HG03025 (cell line): ENCODE results near the gene RYK.
A peak's percentile ranks its signal among the peaks of the same experiment; 100 is the strongest.
"Not testable (repeated sequence)": the region's sequence is repeated elsewhere in the genome, so short reads cannot be mapped to it uniquely, and the experiment has no call there.

ENCODE experiments used
- ATAC-seq: cut with Tn5 transposase; IDR thresholded peaks from one replicate; pipeline ENCODE4 v1.9.1; 2021; ENCODE audit warnings: mild to moderate bottlenecking, moderate library complexity; ENCODE audit not compliant: unreplicated experiment, low FRiP score

RYK gene

DNA sequence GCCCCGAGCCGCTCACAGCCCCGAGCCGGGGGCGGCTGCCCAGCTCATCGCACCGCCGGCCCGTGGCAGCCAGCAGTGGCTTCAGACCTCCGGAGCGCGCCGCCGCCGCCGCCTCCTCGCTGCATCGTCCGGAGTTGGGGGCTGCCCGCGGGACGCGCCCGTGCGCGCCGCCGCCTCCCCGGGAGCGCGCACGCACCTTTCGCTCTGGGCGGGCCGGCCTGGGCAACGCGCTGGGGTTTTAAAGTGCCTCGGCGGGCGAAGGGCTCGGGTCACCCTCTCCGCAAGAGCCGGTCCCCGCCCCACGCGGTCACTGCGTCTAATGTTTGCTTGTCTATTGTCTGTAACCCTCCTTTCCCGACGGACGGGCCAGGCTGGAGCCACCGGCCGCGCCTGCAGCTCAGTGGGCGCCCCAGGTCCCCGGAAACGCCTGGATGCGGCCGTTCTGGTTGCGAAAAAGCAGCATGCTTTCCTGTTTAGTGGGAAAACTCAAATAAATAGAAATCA lies at the start of gene RYK:
Gene RYK, minus strand, starts transcription at position 143 of the 504 bp plus-strand sequence. CDS start 205 bp downstream, outside the sequence.
- ATAC-seq: peak; percentile 65

- no peak for ATAC-seq
Measured at GRCh38 chr3:134299888-134300206, 49.2 kb upstream of the RYK start.

- ATAC-seq: no peak
Measured at GRCh38 chr3:134299185-134299887, 48.7 kb upstream of the RYK start.

- ATAC-seq: no peak
Measured at GRCh38 chr3:134298249-134298648, 47.6 kb upstream of the RYK start.

- no peak for ATAC-seq
Measured at GRCh38 chr3:134296616-134297015, 46.0 kb upstream of the RYK start.

DNA sequence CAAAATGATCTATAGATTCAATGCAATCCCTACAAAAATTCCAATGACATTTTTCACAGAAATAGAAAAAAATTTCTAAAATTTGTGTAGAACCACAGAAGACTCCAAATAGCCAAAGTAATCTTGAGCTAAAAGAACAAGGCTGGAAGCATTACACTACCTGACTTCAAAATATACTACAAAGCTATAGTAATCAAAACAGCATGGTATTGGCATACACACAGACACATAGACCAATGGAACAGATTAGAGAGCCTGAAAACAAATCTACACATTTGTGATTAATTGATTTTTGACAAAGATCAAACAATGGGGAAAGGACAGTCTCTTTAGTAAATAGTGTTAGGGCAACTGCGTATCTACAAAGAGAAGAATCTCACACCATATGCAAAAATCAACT lies 45.3 kb upstream of the RYK start:
- no peak for ATAC-seq

- ATAC-seq: peak; percentile 99
Measured at GRCh38 chr3:134294302-134295280, 43.9 kb upstream of the RYK start.

- no peak for ATAC-seq
Measured at GRCh38 chr3:134291319-134292254, 40.9 kb upstream of the RYK start.

DNA sequence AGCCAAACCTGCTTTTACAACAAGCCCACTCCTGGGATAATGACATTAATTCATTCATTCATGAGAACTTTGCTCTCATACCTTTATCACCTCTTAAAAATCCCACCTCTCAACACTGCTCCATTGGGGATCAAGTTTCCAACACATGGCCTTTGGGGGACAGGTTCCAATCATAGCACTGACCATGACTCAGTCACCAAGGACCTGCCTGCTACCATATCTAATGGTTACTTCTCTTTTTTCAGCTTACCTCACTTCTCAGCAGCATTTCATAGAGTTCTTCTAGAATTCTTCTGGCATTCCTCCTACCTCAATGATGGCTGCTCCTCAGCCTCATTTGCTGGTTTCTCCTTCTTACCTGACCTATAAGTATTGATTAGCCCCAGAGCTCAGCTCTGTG lies 36.9 kb upstream of the RYK start:
- no peak for ATAC-seq

- no peak for ATAC-seq
Measured at GRCh38 chr3:134284438-134284837, 33.8 kb upstream of the RYK start.

DNA sequence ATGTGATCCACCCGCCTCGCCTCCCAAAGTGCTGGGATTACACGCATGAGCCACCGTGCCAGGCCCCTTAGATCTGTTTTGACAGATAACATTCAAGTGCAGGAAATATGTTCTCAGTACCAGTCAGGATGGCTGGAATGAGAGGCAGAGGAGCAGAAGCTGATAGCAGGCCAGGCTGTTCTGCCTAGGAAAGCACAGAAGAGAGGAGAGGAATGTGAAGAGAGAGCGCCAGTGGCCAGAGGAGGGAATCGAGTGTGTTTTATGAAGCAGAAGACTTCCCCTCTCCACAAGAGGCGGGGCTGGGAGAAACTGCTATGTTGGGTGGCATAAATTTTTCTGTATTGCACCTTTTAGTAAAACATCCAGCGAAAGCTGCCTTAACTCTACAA lies 32.0 kb upstream of the RYK start:
- ATAC-seq: no peak

- no peak for ATAC-seq
Measured at GRCh38 chr3:134281912-134282658, 31.4 kb upstream of the RYK start.

DNA sequence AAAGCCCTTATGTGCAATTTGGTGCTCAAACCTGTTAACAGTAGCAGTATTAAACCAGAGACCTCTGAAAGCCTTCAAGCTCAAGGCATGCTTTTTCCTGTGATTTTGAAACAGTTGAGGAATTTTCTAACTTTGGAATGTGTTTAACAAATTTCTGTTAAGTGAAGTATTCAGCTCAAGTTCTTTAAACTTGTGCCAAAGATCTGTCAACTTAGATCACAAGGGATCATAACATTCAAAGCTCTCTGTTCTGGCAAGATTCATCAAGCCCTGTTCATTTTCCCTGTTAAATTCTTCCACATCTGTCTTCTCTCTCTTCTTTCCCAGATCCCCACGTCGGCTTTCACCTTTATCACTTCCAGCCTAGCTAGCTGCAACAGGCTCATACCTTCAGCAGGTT lies 28.8 kb upstream of the RYK start:
- ATAC-seq: no peak

GRCh38 chr3:134277066-134277660 lies 26.5 kb upstream of the RYK start:
- no peak for ATAC-seq

DNA sequence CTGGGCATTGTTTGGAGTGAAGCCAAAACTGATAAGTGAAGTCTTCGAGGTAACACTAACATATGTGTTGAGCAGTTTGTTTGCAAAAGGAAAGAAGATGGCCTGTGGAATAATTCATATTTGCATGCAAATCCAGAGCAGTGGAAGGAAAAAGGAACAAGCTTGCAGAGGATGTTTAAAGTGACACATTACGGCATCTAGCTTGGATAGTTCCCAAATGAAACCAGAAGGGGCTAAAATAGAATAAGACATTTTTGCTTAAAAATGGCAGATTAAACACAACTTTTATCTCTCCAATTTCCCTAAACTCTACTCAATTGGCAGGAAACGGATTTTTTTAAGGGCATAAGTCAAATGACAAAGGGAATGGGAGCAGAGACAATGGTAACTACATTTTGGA lies 25.4 kb upstream of the RYK start:
- ATAC-seq: no peak

DNA sequence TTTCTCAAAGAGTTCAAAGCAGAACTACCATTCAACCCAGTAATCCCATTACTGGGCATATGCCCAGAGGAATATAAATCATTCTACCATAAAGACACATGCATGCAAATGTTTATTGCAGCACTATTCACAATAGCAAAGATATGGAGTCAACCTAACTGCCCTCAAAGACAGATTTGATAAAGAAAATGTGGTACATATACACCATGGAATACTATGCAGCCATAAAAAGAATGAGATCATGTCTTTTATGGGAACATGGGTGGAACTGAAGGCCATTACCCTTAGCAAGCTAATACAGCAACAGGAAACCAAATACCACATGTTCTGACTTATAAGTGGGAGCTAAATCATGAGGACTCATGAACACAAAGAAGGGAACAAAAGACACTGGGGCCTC lies 24.5 kb upstream of the RYK start:
- not testable (repeated sequence) for ATAC-seq

- no peak for ATAC-seq
Measured at GRCh38 chr3:134274571-134274970, 23.9 kb upstream of the RYK start.

GRCh38 chr3:134267996-134268395 lies 17.3 kb upstream of the RYK start:
- no peak for ATAC-seq

DNA sequence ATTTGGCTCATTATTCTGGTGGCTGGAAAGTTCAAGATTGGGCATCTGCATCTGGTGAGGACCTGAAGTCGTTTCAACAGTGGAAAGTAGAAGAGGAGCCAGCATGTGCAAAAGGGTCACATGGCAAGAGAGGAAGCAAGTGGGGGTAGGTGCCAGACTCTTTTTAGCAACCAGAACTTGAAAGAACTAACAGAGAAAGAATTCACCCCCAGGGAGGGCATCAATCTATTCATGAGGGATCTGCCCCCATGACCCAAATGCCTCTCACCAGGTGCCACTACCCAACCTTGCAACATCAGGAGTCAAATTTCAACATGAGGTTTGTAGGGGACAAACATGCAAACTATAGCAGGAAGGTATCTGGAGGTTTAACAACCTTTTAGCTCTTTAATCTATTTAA lies 10.3 kb upstream of the RYK start:
- no peak for ATAC-seq
